Measurements from ENCODE around the gene ENPP3. TPM values are rescaled to one million over a fixed set of nuclear protein-coding genes. Genes with fewer than 3 reads are reported as not detected.
A peak's percentile ranks its signal among the peaks of the same experiment; 100 is the strongest.

ENPP3 gene
- total and polyA plus RNA-seq, 2 of the 13 experiments (the other 11 are each of a cell fraction or from before 2014, with no cell fraction given): 40.0 to 75.4 TPM

GRCh38 chr6:131739136-131739535 is 102.0 kb downstream of the ENPP3 start:
- DNase-seq (ENCODE audit: low spot score) (no peak), FAIRE-seq (no peak), ATAC-seq (no peak)
- POLR2A ChIA-PET: no interaction called here
- TF ChIP-seq AKAP8 (CRISPR knock-in tag; IDR thresholded peaks at IDR 0.05) (no peak), POGZ (CRISPR knock-in tag; IDR thresholded peaks at IDR 0.05) (0 out of 2 replicates have a peak, but pooled peaks have one; percentile 13)
- CTCF ChIA-PET (ENCODE audit: low intra/inter-chr PET ratio, low total read pairs): no interaction called here
- in situ Hi-C loops (cut with HindIII; ENCODE audit: extremely low pct_ligation_motif_present, low pct_unique_long_range_greater_than_20kb) (no loop called here), intact Hi-C loops (cut with micrococcal nuclease; ENCODE audit: unreplicated experiment) (no loop called here)
- Histone ChIP-seq H3K9ac (ENCODE audit: insufficient read depth, low read depth, low read length) (no peak overlapping the region), H3K9me3 (ENCODE audit: low read length) (no peaks in the 10 kb centered on the region), H3K4me1 (ENCODE audit: insufficient read depth, low read length) (peaks cover 5% of the 10 kb centered on the region), H3K4me3 (replicated peaks in 1 of 3; ENCODE audit: insufficient read depth in 1 of 3, low read depth in 2 of 3, low read length in 3 of 3) (no peak overlapping the region), H3K36me3 (replicated peaks in 1 of 2; ENCODE audit: control insufficient read depth in 1 of 2, insufficient read depth in 2 of 2, low read length in 2 of 2) (peaks cover 10 to 50% of the 10 kb centered on the region in 2 experiments), H3K27ac (ENCODE audit: extremely low read length, insufficient read depth, low read length) (no peak overlapping the region), H3K4me2 (ENCODE audit: low read depth, low read length) (no peak overlapping the region), H4K20me1 (ENCODE audit: insufficient read depth, low read length) (no peaks in the 10 kb centered on the region), H3K79me2 (ENCODE audit: insufficient read depth, low read length) (no peaks in the 10 kb centered on the region), H3K27me3 (ENCODE audit: control insufficient read depth in 1 of 2, insufficient read depth in 2 of 2, low read length in 2 of 2) (no peaks in the 10 kb centered on the region), H2AFZ (ENCODE audit: low read length) (no peak overlapping the region)
- BruUV-seq (replicated peaks): no TSS peak
- 96% methylated on average over 5 of the region's 5 CpGs for WGBS (ENCODE audit: low lambda C conversion rate)

DNA sequence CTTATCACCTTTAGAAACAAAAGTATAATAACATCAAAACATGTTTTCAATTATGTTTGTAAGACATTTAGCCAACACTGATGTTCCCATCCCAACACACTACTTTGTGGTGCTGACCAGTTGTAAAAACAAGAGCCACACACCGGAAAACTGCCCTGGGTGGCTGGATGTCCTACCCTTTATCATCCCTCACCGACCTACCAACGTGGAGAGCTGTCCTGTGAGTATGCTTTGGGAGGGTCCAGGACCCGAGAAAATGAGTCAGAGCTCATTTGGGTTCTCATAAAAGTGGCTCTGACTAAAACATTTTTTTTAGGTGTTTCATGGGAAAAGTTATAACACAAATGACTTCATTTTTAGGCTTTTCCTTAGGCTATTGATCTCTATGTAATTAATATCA is 103.1 kb downstream of the ENPP3 start:
- intact Hi-C loops (cut with micrococcal nuclease; ENCODE audit: unreplicated experiment): no loop called here
- DNase-seq (ENCODE audit: low spot score): no peak
- H4K20me1 ChIP-seq (ENCODE audit: insufficient read depth, low read length): no peaks in the 10 kb centered on the region
- ChIA-PET CTCF (ENCODE audit: low intra/inter-chr PET ratio, low total read pairs) (no interaction called here), POLR2A (no interaction called here)
- ATAC-seq: no peak
- H3K36me3 ChIP-seq (replicated peaks in 1 of 2; ENCODE audit: control insufficient read depth in 1 of 2, insufficient read depth in 2 of 2, low read length in 2 of 2): peaks cover 10 to 42% of the 10 kb centered on the region in 2 experiments
- no peak overlapping the region for H2AFZ ChIP-seq (ENCODE audit: low read length)
- no peak overlapping the region for H3K27ac ChIP-seq (ENCODE audit: extremely low read length, insufficient read depth, low read length)
- H3K9ac ChIP-seq (ENCODE audit: insufficient read depth, low read depth, low read length): no peak overlapping the region
- H3K9me3 ChIP-seq (ENCODE audit: low read length): no peaks in the 10 kb centered on the region
- H3K4me3 ChIP-seq (replicated peaks in 1 of 3; ENCODE audit: insufficient read depth in 1 of 3, low read depth in 2 of 3, low read length in 3 of 3): no peak overlapping the region
- no peaks in the 10 kb centered on the region for H3K27me3 ChIP-seq (ENCODE audit: control insufficient read depth in 1 of 2, insufficient read depth in 2 of 2, low read length in 2 of 2)
- H3K4me1 ChIP-seq (ENCODE audit: insufficient read depth, low read length): peaks cover 14% of the 10 kb centered on the region
- no TSS peak for BruUV-seq (replicated peaks)
- in situ Hi-C loops (cut with HindIII; ENCODE audit: extremely low pct_ligation_motif_present, low pct_unique_long_range_greater_than_20kb): no loop called here
- no peaks in the 10 kb centered on the region for H3K79me2 ChIP-seq (ENCODE audit: insufficient read depth, low read length)
- no peak overlapping the region for H3K4me2 ChIP-seq (ENCODE audit: low read depth, low read length)
- 98% methylated on average over 4 of the region's 4 CpGs for WGBS (ENCODE audit: low lambda C conversion rate)
- FAIRE-seq: no peak
- TF ChIP-seq CHCHD3 (CRISPR knock-in tag; IDR thresholded peaks at IDR 0.05) (no peak), ZGPAT (CRISPR knock-in tag; IDR thresholded peaks at IDR 0.05) (no peak), ZFX (CRISPR knock-in tag; IDR thresholded peaks at IDR 0.05; ENCODE audit: low read depth) (no peak), ZNF383 (CRISPR knock-in tag; IDR thresholded peaks at IDR 0.05; ENCODE audit: borderline replicate concordance) (no peak), UBTF (CRISPR knock-in tag; IDR thresholded peaks at IDR 0.05) (no peak), ZNF207 (IDR thresholded peaks at IDR 0.05; ENCODE audit: borderline replicate concordance) (no peak), MIER3 (CRISPR knock-in tag; IDR thresholded peaks at IDR 0.05; ENCODE audit: borderline replicate concordance) (no peak), CC2D1A (CRISPR knock-in tag; IDR thresholded peaks at IDR 0.05) (no peak), HBP1 (CRISPR knock-in tag; IDR thresholded peaks at IDR 0.05; ENCODE audit: low read depth) (no peak)
- TF ChIP-seq, protein P1, sequence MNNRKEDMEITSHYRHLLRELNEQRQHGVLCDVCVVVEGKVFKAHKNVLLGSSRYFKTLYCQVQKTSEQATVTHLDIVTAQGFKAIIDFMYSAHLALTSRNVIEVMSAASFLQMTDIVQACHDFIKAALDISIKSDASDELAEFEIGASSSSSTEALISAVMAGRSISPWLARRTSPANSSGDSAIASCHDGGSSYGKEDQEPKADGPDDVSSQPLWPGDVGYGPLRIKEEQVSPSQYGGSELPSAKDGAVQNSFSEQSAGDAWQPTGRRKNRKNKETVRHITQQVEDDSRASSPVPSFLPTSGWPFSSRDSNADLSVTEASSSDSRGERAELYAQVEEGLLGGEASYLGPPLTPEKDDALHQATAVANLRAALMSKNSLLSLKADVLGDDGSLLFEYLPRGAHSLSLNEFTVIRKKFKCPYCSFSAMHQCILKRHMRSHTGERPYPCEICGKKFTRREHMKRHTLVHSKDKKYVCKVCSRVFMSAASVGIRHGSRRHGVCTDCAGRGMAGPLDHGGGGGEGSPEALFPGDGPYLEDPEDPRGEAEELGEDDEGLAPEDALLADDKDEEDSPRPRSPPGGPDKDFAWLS (CRISPR knock-in tag; IDR thresholded peaks at IDR 0.05; ENCODE audit: borderline replicate concordance): no peak
